ENCODE data around the gene ZNF366. TPM values are rescaled to one million over a fixed set of nuclear protein-coding genes. Genes with fewer than 3 reads are reported as not detected.

Gene ZNF366
- total RNA-seq, 1 experiment from 2014 or later, result not detected

DNA sequence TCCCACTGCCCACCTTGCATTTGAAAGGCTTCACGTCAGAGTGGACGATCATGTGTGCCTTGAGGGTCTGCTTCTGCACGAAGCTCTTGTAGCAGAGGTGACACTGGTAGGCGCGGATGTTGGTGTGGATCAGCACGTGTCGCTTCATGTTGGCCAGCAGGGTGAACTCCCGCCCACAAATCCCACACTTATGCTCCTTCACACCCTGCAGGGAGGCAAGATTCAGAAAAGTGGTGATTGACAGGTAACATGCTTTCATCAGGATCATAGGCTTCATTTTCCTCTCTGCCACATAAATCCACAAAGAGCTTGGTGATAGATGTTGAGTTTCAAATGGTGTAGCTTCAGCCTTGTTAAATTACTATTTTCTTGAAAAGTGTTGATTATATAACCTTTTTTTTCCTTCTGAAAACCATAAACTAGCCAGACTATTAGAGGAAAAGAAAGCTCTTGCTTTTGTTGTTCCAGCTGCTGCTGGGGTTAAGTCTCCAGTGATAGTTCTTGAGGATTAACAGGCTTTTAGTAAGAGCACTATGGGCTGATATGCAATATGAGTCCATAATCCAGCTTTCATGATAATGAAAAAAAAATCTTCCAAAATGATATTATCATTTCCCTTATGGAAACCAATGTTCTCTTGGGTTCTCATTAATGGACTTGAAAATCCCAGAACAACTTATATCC is 50.7 kb downstream of the ZNF366 start:
- DNase-seq (ENCODE audit: low read depth, low spot score) (no peak), ATAC-seq (no peak)
- ChIA-PET POLR2A (no interaction called here), CTCF (no interaction called here), RAD21 (ENCODE audit: low non-redundant PET in 1 of 2, low total read pairs in 2 of 2, uncharacterized antibody in 2 of 2, unreplicated experiment in 2 of 2) (no interaction called here)
- no peak overlapping the region for H2AFZ ChIP-seq (ENCODE audit: low read depth, low read length, poor library complexity, severe bottlenecking)
- no peaks in the 10 kb centered on the region for H3K79me2 ChIP-seq (ENCODE audit: insufficient read depth, low read length)
- intact Hi-C loops (cut with micrococcal nuclease), result no loop called here
- H3K9me3 ChIP-seq (ENCODE audit: control insufficient read depth in 1 of 2, insufficient read depth in 1 of 2, low read depth in 1 of 2, low read length in 2 of 2), result no peaks in the 10 kb centered on the region
- H3K27ac ChIP-seq (ENCODE audit: low read depth, low read length), result no peak overlapping the region
- no peak overlapping the region for H3K4me2 ChIP-seq (ENCODE audit: low read length)
- H3K4me1 ChIP-seq (ENCODE audit: control insufficient read depth in 1 of 2, insufficient read depth in 2 of 2, low read length in 2 of 2), result peaks cover 13 to 17% of the 10 kb centered on the region in 2 experiments
- H3K9me2 ChIP-seq (ENCODE audit: insufficient read depth), result no peaks in the 10 kb centered on the region
- TF ChIP-seq ZFX (IDR thresholded peaks at IDR 0.05) (no peak), EZH2phosphoT487 (IDR thresholded peaks at IDR 0.05; ENCODE audit: borderline replicate concordance) (no peak), YY1 (IDR thresholded peaks at IDR 0.05; ENCODE audit: extremely low read depth, insufficient replicate concordance, low read depth, low read length) (no peak), RAD21 (IDR thresholded peaks at IDR 0.05; ENCODE audit: low read depth) (no peak), POLR2A (IDR thresholded peaks at IDR 0.05; ENCODE audit: borderline replicate concordance, extremely low read depth, insufficient read depth, insufficient read length) (no peak), ELF1 (IDR thresholded peaks at IDR 0.05; ENCODE audit: borderline replicate concordance, low read depth) (no peak), CBX3 (IDR thresholded peaks at IDR 0.05; ENCODE audit: low read depth) (no peak), CEBPB (IDR thresholded peaks at IDR 0.05; ENCODE audit: low read depth) (no peak), EGR1 (IDR thresholded peaks at IDR 0.05; ENCODE audit: low read depth) (no peak), SIN3A (IDR thresholded peaks at IDR 0.05; ENCODE audit: low read depth) (no peak), JUND (IDR thresholded peaks at IDR 0.05) (no peak), POLR2AphosphoS5 (IDR thresholded peaks at IDR 0.05; ENCODE audit: low read depth, low read length) (no peak), EZH2 (IDR thresholded peaks at IDR 0.05) (no peak), TCF7L2 (IDR thresholded peaks at IDR 0.05; ENCODE audit: borderline replicate concordance, extremely low read depth, insufficient read depth, insufficient read length) (no peak)
- TF ChIP-seq, protein P1, sequence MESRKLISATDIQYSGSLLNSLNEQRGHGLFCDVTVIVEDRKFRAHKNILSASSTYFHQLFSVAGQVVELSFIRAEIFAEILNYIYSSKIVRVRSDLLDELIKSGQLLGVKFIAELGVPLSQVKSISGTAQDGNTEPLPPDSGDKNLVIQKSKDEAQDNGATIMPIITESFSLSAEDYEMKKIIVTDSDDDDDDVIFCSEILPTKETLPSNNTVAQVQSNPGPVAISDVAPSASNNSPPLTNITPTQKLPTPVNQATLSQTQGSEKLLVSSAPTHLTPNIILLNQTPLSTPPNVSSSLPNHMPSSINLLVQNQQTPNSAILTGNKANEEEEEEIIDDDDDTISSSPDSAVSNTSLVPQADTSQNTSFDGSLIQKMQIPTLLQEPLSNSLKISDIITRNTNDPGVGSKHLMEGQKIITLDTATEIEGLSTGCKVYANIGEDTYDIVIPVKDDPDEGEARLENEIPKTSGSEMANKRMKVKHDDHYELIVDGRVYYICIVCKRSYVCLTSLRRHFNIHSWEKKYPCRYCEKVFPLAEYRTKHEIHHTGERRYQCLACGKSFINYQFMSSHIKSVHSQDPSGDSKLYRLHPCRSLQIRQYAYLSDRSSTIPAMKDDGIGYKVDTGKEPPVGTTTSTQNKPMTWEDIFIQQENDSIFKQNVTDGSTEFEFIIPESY (IDR thresholded peaks at IDR 0.05; ENCODE audit: extremely low read depth, insufficient replicate concordance, low read length), result no peak
- TF ChIP-seq, protein P2, sequence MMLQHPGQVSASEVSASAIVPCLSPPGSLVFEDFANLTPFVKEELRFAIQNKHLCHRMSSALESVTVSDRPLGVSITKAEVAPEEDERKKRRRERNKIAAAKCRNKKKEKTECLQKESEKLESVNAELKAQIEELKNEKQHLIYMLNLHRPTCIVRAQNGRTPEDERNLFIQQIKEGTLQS (IDR thresholded peaks at IDR 0.05), result no peak
- TF ChIP-seq, protein P3, sequence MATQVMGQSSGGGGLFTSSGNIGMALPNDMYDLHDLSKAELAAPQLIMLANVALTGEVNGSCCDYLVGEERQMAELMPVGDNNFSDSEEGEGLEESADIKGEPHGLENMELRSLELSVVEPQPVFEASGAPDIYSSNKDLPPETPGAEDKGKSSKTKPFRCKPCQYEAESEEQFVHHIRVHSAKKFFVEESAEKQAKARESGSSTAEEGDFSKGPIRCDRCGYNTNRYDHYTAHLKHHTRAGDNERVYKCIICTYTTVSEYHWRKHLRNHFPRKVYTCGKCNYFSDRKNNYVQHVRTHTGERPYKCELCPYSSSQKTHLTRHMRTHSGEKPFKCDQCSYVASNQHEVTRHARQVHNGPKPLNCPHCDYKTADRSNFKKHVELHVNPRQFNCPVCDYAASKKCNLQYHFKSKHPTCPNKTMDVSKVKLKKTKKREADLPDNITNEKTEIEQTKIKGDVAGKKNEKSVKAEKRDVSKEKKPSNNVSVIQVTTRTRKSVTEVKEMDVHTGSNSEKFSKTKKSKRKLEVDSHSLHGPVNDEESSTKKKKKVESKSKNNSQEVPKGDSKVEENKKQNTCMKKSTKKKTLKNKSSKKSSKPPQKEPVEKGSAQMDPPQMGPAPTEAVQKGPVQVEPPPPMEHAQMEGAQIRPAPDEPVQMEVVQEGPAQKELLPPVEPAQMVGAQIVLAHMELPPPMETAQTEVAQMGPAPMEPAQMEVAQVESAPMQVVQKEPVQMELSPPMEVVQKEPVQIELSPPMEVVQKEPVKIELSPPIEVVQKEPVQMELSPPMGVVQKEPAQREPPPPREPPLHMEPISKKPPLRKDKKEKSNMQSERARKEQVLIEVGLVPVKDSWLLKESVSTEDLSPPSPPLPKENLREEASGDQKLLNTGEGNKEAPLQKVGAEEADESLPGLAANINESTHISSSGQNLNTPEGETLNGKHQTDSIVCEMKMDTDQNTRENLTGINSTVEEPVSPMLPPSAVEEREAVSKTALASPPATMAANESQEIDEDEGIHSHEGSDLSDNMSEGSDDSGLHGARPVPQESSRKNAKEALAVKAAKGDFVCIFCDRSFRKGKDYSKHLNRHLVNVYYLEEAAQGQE (IDR thresholded peaks at IDR 0.05; ENCODE audit: low read depth), result no peak
- TF ChIP-seq, protein P4, sequence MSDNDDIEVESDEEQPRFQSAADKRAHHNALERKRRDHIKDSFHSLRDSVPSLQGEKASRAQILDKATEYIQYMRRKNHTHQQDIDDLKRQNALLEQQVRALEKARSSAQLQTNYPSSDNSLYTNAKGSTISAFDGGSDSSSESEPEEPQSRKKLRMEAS (IDR thresholded peaks at IDR 0.05), result no peak
- TF ChIP-seq, protein P5, sequence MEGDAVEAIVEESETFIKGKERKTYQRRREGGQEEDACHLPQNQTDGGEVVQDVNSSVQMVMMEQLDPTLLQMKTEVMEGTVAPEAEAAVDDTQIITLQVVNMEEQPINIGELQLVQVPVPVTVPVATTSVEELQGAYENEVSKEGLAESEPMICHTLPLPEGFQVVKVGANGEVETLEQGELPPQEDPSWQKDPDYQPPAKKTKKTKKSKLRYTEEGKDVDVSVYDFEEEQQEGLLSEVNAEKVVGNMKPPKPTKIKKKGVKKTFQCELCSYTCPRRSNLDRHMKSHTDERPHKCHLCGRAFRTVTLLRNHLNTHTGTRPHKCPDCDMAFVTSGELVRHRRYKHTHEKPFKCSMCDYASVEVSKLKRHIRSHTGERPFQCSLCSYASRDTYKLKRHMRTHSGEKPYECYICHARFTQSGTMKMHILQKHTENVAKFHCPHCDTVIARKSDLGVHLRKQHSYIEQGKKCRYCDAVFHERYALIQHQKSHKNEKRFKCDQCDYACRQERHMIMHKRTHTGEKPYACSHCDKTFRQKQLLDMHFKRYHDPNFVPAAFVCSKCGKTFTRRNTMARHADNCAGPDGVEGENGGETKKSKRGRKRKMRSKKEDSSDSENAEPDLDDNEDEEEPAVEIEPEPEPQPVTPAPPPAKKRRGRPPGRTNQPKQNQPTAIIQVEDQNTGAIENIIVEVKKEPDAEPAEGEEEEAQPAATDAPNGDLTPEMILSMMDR (IDR thresholded peaks at IDR 0.05 in 2 of 3, conservative IDR thresholded peaks at IDR 0.05 in 1 of 3; ENCODE audit: borderline replicate concordance in 1 of 3, insufficient read depth in 1 of 3, low read depth in 2 of 3, low read length in 2 of 3), result no peak
- no peaks in the 10 kb centered on the region for H3K27me3 ChIP-seq (ENCODE audit: insufficient read depth, low read length)
- H3K36me3 ChIP-seq (ENCODE audit: control insufficient read depth in 1 of 2, insufficient read depth in 2 of 2, low read length in 2 of 2), result no peaks in the 10 kb centered on the region
- BruUV-seq (replicated peaks), result no TSS peak
- H3K9ac ChIP-seq (ENCODE audit: low read length), result no peak overlapping the region
- H4K20me1 ChIP-seq (ENCODE audit: insufficient read depth), result no peaks in the 10 kb centered on the region
- no peak overlapping the region for H3K4me3 ChIP-seq (replicated peaks in 1 of 2; ENCODE audit: low read depth in 1 of 2, low read length in 2 of 2)
